Testis (tissue), 2 donors: ENCODE data around the gene RNF44.

ENCODE experiments used
- CTCF ChIP-seq, 3 experiments: fragments of 450-650 bp in 2 of 3; fragments of 200-600 bp in 1 of 3; sonication (generic) in 1 of 3; IDR thresholded peaks; one replicate each; pipeline ENCODE4 v1.5.1; 2016 to 2019; ENCODE audit warnings: antibody characterized with exemption in 3 of 3, mild to moderate bottlenecking in 2 of 3, moderate library complexity in 1 of 3
- POLR2A ChIP-seq: fragments of 450-650 bp; IDR thresholded peaks from one replicate; pipeline ENCODE4 v1.6.1; 2017; ENCODE audit warnings: antibody characterized with exemption, mild to moderate bottlenecking, moderate library complexity

GRCh38 chr5:176552332-176552869 is 15.2 kb upstream of the RNF44 start:
- TF ChIP-seq CTCF (IDR thresholded peaks at IDR 0.05) (no peak), POLR2A (no peak)
